NT2/D1 (cell line): ENCODE results near the gene RC3H1.
A peak's percentile ranks its signal among the peaks of the same experiment; 100 is the strongest.

Experiments used
- DNase-seq: peaks from one replicate; pipeline ENCODE4 v3.0.0-alpha.2; 2011; ENCODE audit warnings: low read depth, low spot score
- H3K27me3 ChIP-seq: 2 replicates; pipeline ENCODE4 v1.6.0; 2011; ENCODE audit warnings: mild to moderate bottlenecking; ENCODE audit not compliant: insufficient read length, insufficient read depth
- H3K36me3 ChIP-seq: 2 replicates; pipeline ENCODE4 v1.6.1; 2011; ENCODE audit warnings: mild to moderate bottlenecking, low read length, mixed read lengths; ENCODE audit not compliant: insufficient read depth, insufficient read length
- H3K4me1 ChIP-seq: 2 replicates; pipeline ENCODE4 v1.5.1; 2011; ENCODE audit not compliant: insufficient read depth, insufficient read length
- H3K4me3 ChIP-seq: 2 replicates; pipeline ENCODE4 v1.5.1; 2011; ENCODE audit warnings: low read depth; ENCODE audit not compliant: insufficient read length
- H3K9ac ChIP-seq: 2 replicates; pipeline ENCODE4 v1.6.0; 2011; ENCODE audit warnings: low read depth; ENCODE audit not compliant: insufficient read length
- H3K9me3 ChIP-seq: 2 replicates; pipeline ENCODE4 v1.5.1; 2011; ENCODE audit warnings: mild to moderate bottlenecking, low read length; ENCODE audit not compliant: insufficient read depth
- SUZ12 ChIP-seq: IDR thresholded peaks from 2 replicates; pipeline ENCODE4 v1.6.1; 2011; ENCODE audit not compliant: insufficient read length, insufficient read depth; ENCODE audit errors: extremely low read depth
- YY1 ChIP-seq: IDR thresholded peaks from 2 replicates; pipeline ENCODE4 v1.6.1; 2011; ENCODE audit not compliant: insufficient read length, insufficient read depth
- ZNF274 ChIP-seq: IDR thresholded peaks from 2 replicates; pipeline ENCODE4 v1.6.1; 2011; ENCODE audit warnings: mild to moderate bottlenecking, low read depth, low read length

RC3H1 gene

DNA sequence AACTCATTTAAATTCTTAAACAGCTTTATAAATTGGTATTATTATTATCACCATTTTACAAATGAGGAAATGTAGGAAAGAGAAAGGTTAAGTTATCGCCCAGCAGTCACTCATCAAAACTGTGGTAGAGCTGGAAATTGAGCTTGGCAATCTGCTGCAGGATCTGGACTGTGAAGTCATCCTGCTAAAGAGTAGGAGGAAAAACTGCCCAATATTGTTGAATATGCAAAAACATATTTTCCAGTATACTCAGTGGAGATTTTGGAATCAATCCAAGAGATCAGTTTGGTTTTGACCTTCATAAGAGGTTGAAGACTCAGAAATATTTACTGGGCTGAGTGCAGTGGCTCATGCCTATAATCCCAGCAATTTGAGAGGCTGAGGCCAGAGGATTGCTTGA is 16.9 kb upstream of the RC3H1 start:
- no peaks in the 10 kb centered on the region for H3K9me3 ChIP-seq
- no peaks in the 10 kb centered on the region for H3K36me3 ChIP-seq
- H3K9ac ChIP-seq, result no peak overlapping the region
- no peak overlapping the region for H3K4me3 ChIP-seq
- DNase-seq, result no peak
- no peak for TF ChIP-seq SUZ12
- TF ChIP-seq ZNF274, result no peak
- TF ChIP-seq YY1, result no peak
- no peaks in the 10 kb centered on the region for H3K4me1 ChIP-seq
- H3K27me3 ChIP-seq, result no peaks in the 10 kb centered on the region

DNA sequence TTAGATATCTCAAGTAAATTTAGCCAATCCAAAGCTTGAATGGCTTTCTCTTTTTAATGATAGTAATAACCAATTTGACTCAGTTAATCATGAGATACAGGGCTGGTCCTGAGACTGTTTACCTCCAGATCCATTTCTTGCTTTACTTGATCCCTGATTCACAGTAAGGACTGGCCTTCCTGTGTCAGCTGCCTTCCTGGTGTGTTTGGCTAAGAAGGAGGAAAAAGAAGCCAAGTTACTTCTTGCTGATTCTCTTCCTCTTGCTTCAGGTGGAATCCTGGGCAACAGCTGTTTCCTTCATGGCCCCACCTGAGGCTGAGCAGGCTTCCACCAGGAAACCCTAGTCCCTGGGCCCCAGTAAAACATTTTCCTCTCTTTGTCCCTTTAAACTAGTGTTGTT is 14.6 kb upstream of the RC3H1 start:
- TF ChIP-seq SUZ12 (no peak), ZNF274 (no peak), YY1 (no peak)
- no peak for DNase-seq
- no peaks in the 10 kb centered on the region for H3K9me3 ChIP-seq
- no peaks in the 10 kb centered on the region for H3K36me3 ChIP-seq
- H3K4me3 ChIP-seq, result no peak overlapping the region
- H3K4me1 ChIP-seq, result no peaks in the 10 kb centered on the region
- no peak overlapping the region for H3K9ac ChIP-seq
- H3K27me3 ChIP-seq, result no peaks in the 10 kb centered on the region

- H3K4me1 ChIP-seq, result no peaks in the 10 kb centered on the region
- no peaks in the 10 kb centered on the region for H3K36me3 ChIP-seq
- no peak overlapping the region for H3K9ac ChIP-seq
- no peaks in the 10 kb centered on the region for H3K9me3 ChIP-seq
- H3K4me3 ChIP-seq, result no peak overlapping the region
- H3K27me3 ChIP-seq, result no peaks in the 10 kb centered on the region
- DNase-seq, result no peak
- no peak for TF ChIP-seq SUZ12
- TF ChIP-seq ZNF274, result no peak
- no peak for TF ChIP-seq YY1
These were observed 14.0 kb upstream of the RC3H1 start for GRCh38 chr1:174036204-174036603.

- Histone ChIP-seq H3K4me3 (no peak overlapping the region), H3K4me1 (peaks cover 3% of the 10 kb centered on the region), H3K36me3 (no peaks in the 10 kb centered on the region), H3K27me3 (no peaks in the 10 kb centered on the region), H3K9me3 (no peaks in the 10 kb centered on the region), H3K9ac (no peak overlapping the region)
- no peak for TF ChIP-seq ZNF274
- TF ChIP-seq SUZ12, result no peak
- no peak for TF ChIP-seq YY1
- no peak for DNase-seq
These were observed 10.6 kb upstream of the RC3H1 start for GRCh38 chr1:174032671-174033222.

- TF ChIP-seq ZNF274 (no peak), SUZ12 (no peak), YY1 (no peak)
- Histone ChIP-seq H3K36me3 (no peaks in the 10 kb centered on the region), H3K9me3 (no peaks in the 10 kb centered on the region), H3K27me3 (no peaks in the 10 kb centered on the region), H3K9ac (no peak overlapping the region), H3K4me1 (peaks cover 3% of the 10 kb centered on the region), H3K4me3 (no peak overlapping the region)
- DNase-seq, result no peak
These were observed 8.9 kb upstream of the RC3H1 start for GRCh38 chr1:174031099-174031498.

- Histone ChIP-seq H3K4me3 (no peak overlapping the region), H3K27me3 (no peaks in the 10 kb centered on the region), H3K9ac (no peak overlapping the region), H3K36me3 (no peaks in the 10 kb centered on the region), H3K4me1 (peaks cover 3% of the 10 kb centered on the region), H3K9me3 (no peaks in the 10 kb centered on the region)
- TF ChIP-seq SUZ12 (no peak), ZNF274 (no peak), YY1 (no peak)
- no peak for DNase-seq
These were observed 6.3 kb upstream of the RC3H1 start for GRCh38 chr1:174028495-174028894.

GRCh38 chr1:174023440-174023839 is 1.3 kb upstream of the RC3H1 start:
- no peak for TF ChIP-seq YY1
- no peak for TF ChIP-seq SUZ12
- no peak for TF ChIP-seq ZNF274
- peak; percentile 64 for DNase-seq
- H3K4me3 ChIP-seq, result no peak overlapping the region
- no peaks in the 10 kb centered on the region for H3K4me1 ChIP-seq
- no peaks in the 10 kb centered on the region for H3K9me3 ChIP-seq
- peaks cover 24% of the 10 kb centered on the region for H3K36me3 ChIP-seq
- peak overlapping the region; percentile 83 for H3K9ac ChIP-seq
- H3K27me3 ChIP-seq, result no peaks in the 10 kb centered on the region
